ENCODE measurements around the gene OCEL1.
A peak's percentile ranks its signal among the peaks of the same experiment; 100 is the strongest.

Gene OCEL1

DNA sequence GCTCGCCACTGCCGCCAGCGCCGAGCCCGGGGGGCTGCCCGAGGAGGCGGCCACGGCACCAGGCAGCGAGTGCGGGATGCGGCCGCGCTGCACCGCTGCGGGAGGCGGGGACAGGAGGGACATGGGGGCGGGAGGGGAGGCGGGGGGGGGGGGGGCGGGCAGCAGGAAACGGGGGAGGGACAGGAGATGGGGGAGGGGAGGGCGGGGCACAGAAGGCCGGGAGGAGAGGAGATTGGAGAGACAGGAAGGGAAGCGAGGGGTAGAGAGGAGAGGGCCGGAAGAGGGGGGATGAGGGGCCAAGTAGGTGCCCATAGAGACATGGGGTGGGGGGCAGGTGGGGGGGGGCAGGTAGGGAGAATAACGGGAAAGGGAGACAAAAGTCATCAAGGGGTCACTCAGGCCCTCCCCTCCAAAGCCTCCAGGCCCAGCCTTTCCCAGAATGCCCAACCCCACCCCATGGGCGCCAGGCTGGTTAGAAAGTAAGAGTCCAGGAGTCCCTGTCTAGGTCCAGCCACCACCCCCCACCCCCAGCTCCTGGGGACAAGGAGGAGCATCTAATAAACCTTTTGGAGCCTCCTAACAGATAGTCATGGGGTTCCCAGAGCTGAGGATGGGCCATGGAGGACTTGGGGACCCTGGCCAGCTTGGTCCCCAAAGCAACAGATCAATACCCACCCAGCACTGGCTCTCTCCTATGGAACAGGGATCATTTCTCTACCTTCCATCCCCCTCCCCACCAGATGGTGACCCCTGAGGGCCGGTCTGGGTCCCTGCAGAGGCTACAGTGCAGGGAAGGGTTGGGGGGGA is 10.1 kb downstream of the OCEL1 start:
- Histone ChIP-seq H3K9me3 (ENCODE audit: insufficient read depth, low read length) (no peaks in the 10 kb centered on the region), H3K36me3 (ENCODE audit: insufficient read depth, insufficient read length, low read length) (peaks cover 61% of the 10 kb centered on the region), H3K4me3 (ENCODE audit: insufficient read length, low read depth) (peak overlapping the region; percentile 88), H3K9ac (ENCODE audit: insufficient read length, low read depth) (peak overlapping the region; percentile 97), H3K27me3 (ENCODE audit: insufficient read depth, insufficient read length) (no peaks in the 10 kb centered on the region), H3K4me1 (ENCODE audit: insufficient read depth, insufficient read length) (peaks cover 5% of the 10 kb centered on the region)
- DNase-seq (ENCODE audit: low read depth, low spot score) = no peak
- TF ChIP-seq ZNF274 (IDR thresholded peaks at IDR 0.05; ENCODE audit: low read depth, low read length) = no peak
- TF ChIP-seq SUZ12 (IDR thresholded peaks at IDR 0.05; ENCODE audit: extremely low read depth, insufficient read depth, insufficient read length) = no peak
- no peak for TF ChIP-seq YY1 (IDR thresholded peaks at IDR 0.05; ENCODE audit: insufficient read depth, insufficient read length)

GRCh38 chr19:17236811-17237543 is 11.0 kb downstream of the OCEL1 start:
- Histone ChIP-seq H3K36me3 (ENCODE audit: insufficient read depth, insufficient read length, low read length) (peaks cover 53% of the 10 kb centered on the region), H3K9me3 (ENCODE audit: insufficient read depth, low read length) (no peaks in the 10 kb centered on the region), H3K4me3 (ENCODE audit: insufficient read length, low read depth) (no peak overlapping the region), H3K4me1 (ENCODE audit: insufficient read depth, insufficient read length) (peaks cover 5% of the 10 kb centered on the region), H3K27me3 (ENCODE audit: insufficient read depth, insufficient read length) (no peaks in the 10 kb centered on the region), H3K9ac (ENCODE audit: insufficient read length, low read depth) (no peak overlapping the region)
- TF ChIP-seq SUZ12 (IDR thresholded peaks at IDR 0.05; ENCODE audit: extremely low read depth, insufficient read depth, insufficient read length) (no peak), YY1 (IDR thresholded peaks at IDR 0.05; ENCODE audit: insufficient read depth, insufficient read length) (no peak), ZNF274 (IDR thresholded peaks at IDR 0.05; ENCODE audit: low read depth, low read length) (no peak)
- DNase-seq (ENCODE audit: low read depth, low spot score) = no peak

- Histone ChIP-seq H3K9ac (ENCODE audit: insufficient read length, low read depth) (no peak overlapping the region), H3K4me1 (ENCODE audit: insufficient read depth, insufficient read length) (peaks cover 11% of the 10 kb centered on the region), H3K27me3 (ENCODE audit: insufficient read depth, insufficient read length) (no peaks in the 10 kb centered on the region), H3K36me3 (ENCODE audit: insufficient read depth, insufficient read length, low read length) (peaks cover 46% of the 10 kb centered on the region), H3K4me3 (ENCODE audit: insufficient read length, low read depth) (no peak overlapping the region), H3K9me3 (ENCODE audit: insufficient read depth, low read length) (no peaks in the 10 kb centered on the region)
- TF ChIP-seq ZNF274 (IDR thresholded peaks at IDR 0.05; ENCODE audit: low read depth, low read length) (no peak), SUZ12 (IDR thresholded peaks at IDR 0.05; ENCODE audit: extremely low read depth, insufficient read depth, insufficient read length) (no peak), YY1 (IDR thresholded peaks at IDR 0.05; ENCODE audit: insufficient read depth, insufficient read length) (no peak)
- no peak for DNase-seq (ENCODE audit: low read depth, low spot score)
These were observed 12.0 kb downstream of the OCEL1 start for GRCh38 chr19:17237747-17238706.

GRCh38 chr19:17240062-17240752 is 14.2 kb downstream of the OCEL1 start:
- Histone ChIP-seq H3K9me3 (ENCODE audit: insufficient read depth, low read length) (no peaks in the 10 kb centered on the region), H3K4me1 (ENCODE audit: insufficient read depth, insufficient read length) (peaks cover 13% of the 10 kb centered on the region), H3K27me3 (ENCODE audit: insufficient read depth, insufficient read length) (no peaks in the 10 kb centered on the region), H3K4me3 (ENCODE audit: insufficient read length, low read depth) (no peak overlapping the region), H3K36me3 (ENCODE audit: insufficient read depth, insufficient read length, low read length) (peaks cover 30% of the 10 kb centered on the region), H3K9ac (ENCODE audit: insufficient read length, low read depth) (peak overlapping the region; percentile 42)
- TF ChIP-seq ZNF274 (IDR thresholded peaks at IDR 0.05; ENCODE audit: low read depth, low read length) (no peak), YY1 (IDR thresholded peaks at IDR 0.05; ENCODE audit: insufficient read depth, insufficient read length) (no peak), SUZ12 (IDR thresholded peaks at IDR 0.05; ENCODE audit: extremely low read depth, insufficient read depth, insufficient read length) (no peak)
- no peak for DNase-seq (ENCODE audit: low read depth, low spot score)

DNA sequence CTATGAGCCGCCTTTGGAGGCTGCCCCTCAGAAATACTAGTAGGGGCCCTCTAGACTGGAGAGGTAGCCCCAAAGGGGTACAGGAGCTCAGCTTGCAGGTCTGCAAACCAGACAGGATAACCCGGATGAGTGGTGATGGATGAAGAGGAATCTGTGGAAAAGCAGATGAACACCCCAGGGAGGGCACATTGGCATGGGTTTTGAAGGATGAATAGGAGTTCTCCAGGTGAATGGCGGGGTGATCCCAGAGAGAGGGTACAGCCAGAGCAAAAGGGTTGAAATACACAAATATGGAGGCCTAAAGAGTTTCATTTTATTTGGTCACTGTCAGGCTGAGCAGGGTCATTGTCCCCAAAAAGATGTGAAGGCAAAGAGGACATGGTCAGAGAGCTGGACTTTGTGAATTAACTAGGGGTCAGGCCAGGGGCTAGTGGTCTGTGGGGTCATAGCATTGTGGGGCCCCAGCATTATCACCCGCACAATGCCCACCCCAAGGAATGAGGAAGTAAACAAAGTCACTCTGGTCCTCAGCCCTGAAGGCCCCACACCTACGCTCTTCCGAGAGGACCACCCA is 14.9 kb downstream of the OCEL1 start:
- H3K36me3 ChIP-seq (ENCODE audit: insufficient read depth, insufficient read length, low read length) = peaks cover 30% of the 10 kb centered on the region
- H3K4me3 ChIP-seq (ENCODE audit: insufficient read length, low read depth) = no peak overlapping the region
- H3K27me3 ChIP-seq (ENCODE audit: insufficient read depth, insufficient read length) = no peaks in the 10 kb centered on the region
- TF ChIP-seq ZNF274 (IDR thresholded peaks at IDR 0.05; ENCODE audit: low read depth, low read length) (no peak), SUZ12 (IDR thresholded peaks at IDR 0.05; ENCODE audit: extremely low read depth, insufficient read depth, insufficient read length) (no peak), YY1 (IDR thresholded peaks at IDR 0.05; ENCODE audit: insufficient read depth, insufficient read length) (no peak)
- no peaks in the 10 kb centered on the region for H3K9me3 ChIP-seq (ENCODE audit: insufficient read depth, low read length)
- H3K9ac ChIP-seq (ENCODE audit: insufficient read length, low read depth) = no peak overlapping the region
- no peak for DNase-seq (ENCODE audit: low read depth, low spot score)
- peaks cover 13% of the 10 kb centered on the region for H3K4me1 ChIP-seq (ENCODE audit: insufficient read depth, insufficient read length)
